K562 (cell line): ENCODE results near the gene HRC. TPM values are rescaled to one million over a fixed set of nuclear protein-coding genes. Genes with fewer than 3 reads are reported as not detected.

Source experiments
- ATAC-seq: fragments of 200-7000 bp; cut with Tn5 transposase; 3 replicates; pipeline ENCODE4 v1.9.1; 2020; ENCODE audit warnings: moderate library complexity
- BruUV-seq: library from RNA; stranded (reverse); fragments of 400-500 nt; replicated peaks from 2 replicates; lab custom pipeline; 2021; lab: Mats Ljungman, UMichigan
- CTCF ChIA-PET: fragments of 300-600 bp; formaldehyde crosslinking; extraction: SDS; loops from one replicate; lab custom pipeline; 2021; ENCODE audit warnings: low intra/inter-chr PET ratio; lab: Yijun Ruan, JAX
- POLR2A ChIA-PET: fragments of 300-600, 350-650 bp; sonication (Branson Sonifier 250); formaldehyde crosslinking; extraction: SDS; loops from one replicate; lab custom pipeline; 2021; ENCODE audit warnings: antibody characterized with exemption, inconsistent platforms; lab: Yijun Ruan, JAX
- DNase-seq, 4 experiments: peaks; one replicate each; pipeline versions ENCODE4 v3.0.0 to v3.0.0-alpha.2; 2011 to 2018; ENCODE audit warnings: low spot score in 3 of 4, mixed read lengths in 3 of 4; ENCODE audit errors: extremely low read depth in 1 of 4
- FAIRE-seq: peaks from 2 replicates; lab custom pipeline; 2011; peaks lifted over from hg19 to GRCh38; lab: Jason Lieb, UNC
- H2AFZ ChIP-seq: 2 replicates; pipeline ENCODE4 v1.6.0; 2011; ENCODE audit warnings: low read depth, low read length, control low read depth, inconsistent platforms
- H3K27ac ChIP-seq: fragments of 200-600 bp; 3 replicates; pipeline ENCODE4 v1.8.0; 2011; ENCODE audit warnings: low read depth, mild to moderate bottlenecking, control low read depth, inconsistent platforms, low read length, moderate library complexity, mixed read lengths; ENCODE audit errors: extremely low read depth
- H3K27me3 ChIP-seq, 2 experiments: fragments of 300-600 bp in 1 of 2; 2 replicates in 1 of 2; 3 replicates in 1 of 2; pipeline versions ENCODE4 v1.6.0 to v1.8.0; 2011; ENCODE audit warnings: inconsistent platforms in 2 of 2, low read length in 2 of 2, mild to moderate bottlenecking in 1 of 2, mixed read lengths in 1 of 2, moderate library complexity in 1 of 2; ENCODE audit not compliant: control insufficient read depth in 2 of 2, insufficient read depth in 2 of 2
- H3K36me3 ChIP-seq: fragments of 300-600 bp; 3 replicates; pipeline ENCODE4 v1.8.0; 2011; ENCODE audit warnings: mild to moderate bottlenecking, low read length, inconsistent platforms; ENCODE audit not compliant: control insufficient read depth, insufficient read depth
- H3K4me1 ChIP-seq, 2 experiments: fragments of 200-600 bp in 1 of 2; replicated peaks in 1 of 2; 2 replicates in 1 of 2; 3 replicates in 1 of 2; pipeline versions ENCODE4 v1.5.1 to v1.8.0; 2011; ENCODE audit warnings: inconsistent platforms in 2 of 2, low read length in 2 of 2, mild to moderate bottlenecking in 1 of 2, mixed read lengths in 1 of 2, moderate library complexity in 1 of 2; ENCODE audit not compliant: control insufficient read depth in 2 of 2, insufficient read depth in 2 of 2
- H3K4me2 ChIP-seq: 2 replicates; pipeline ENCODE4 v1.6.1; 2011; ENCODE audit warnings: low read length, control low read depth, inconsistent platforms, mixed read lengths; ENCODE audit not compliant: insufficient read depth
- H3K4me3 ChIP-seq: fragments of 200-600 bp; sonication (generic), shearing (Covaris generic); 2 replicates; pipeline ENCODE4 v1.5.1; 2016; ENCODE audit warnings: control low read depth, inconsistent platforms
- H3K79me2 ChIP-seq: fragments of 200-600 bp; 3 replicates; pipeline ENCODE4 v1.8.0; 2011; ENCODE audit warnings: low read length, inconsistent platforms; ENCODE audit not compliant: control insufficient read depth, insufficient read depth
- H3K9ac ChIP-seq, 2 experiments: 2 replicates each; pipeline versions ENCODE4 v1.6.0 to v1.6.1; 2011; ENCODE audit warnings: low read depth in 2 of 2, low read length in 2 of 2, control low read depth in 1 of 2, inconsistent platforms in 1 of 2, mild to moderate bottlenecking in 1 of 2, mixed read lengths in 1 of 2; ENCODE audit not compliant: insufficient read depth in 1 of 2
- H3K9me1 ChIP-seq: one replicate; pipeline ENCODE4 v1.6.0; 2011; ENCODE audit warnings: inconsistent platforms, mild to moderate bottlenecking, low read length, moderate library complexity; ENCODE audit not compliant: control insufficient read depth, insufficient read depth
- H3K9me3 ChIP-seq: replicated peaks from 2 replicates; pipeline ENCODE4 v1.5.1; 2011; ENCODE audit warnings: low read depth, low read length, inconsistent platforms; ENCODE audit not compliant: control insufficient read depth, insufficient read depth
- H4K20me1 ChIP-seq: replicated peaks from 2 replicates; pipeline ENCODE4 v1.6.1; 2011; ENCODE audit warnings: low read length, inconsistent platforms, mixed read lengths; ENCODE audit not compliant: control insufficient read depth, insufficient read depth
- LEF1 ChIP-seq: fragments of 450-650 bp; IDR thresholded peaks from 2 replicates; pipeline ENCODE4 v1.6.1; 2016; ENCODE audit warnings: mild to moderate bottlenecking
- NONO ChIP-seq, 2 experiments: fragments of 200-400 bp in 1 of 2; fragments of 450-650 bp in 1 of 2; formaldehyde crosslinking in 1 of 2; IDR thresholded peaks; 2 replicates each; pipeline ENCODE4 v1.6.1; 2017; ENCODE audit warnings: low read depth in 2 of 2, mild to moderate bottlenecking in 2 of 2, moderate library complexity in 2 of 2, low read length in 1 of 2
- NRF1 ChIP-seq, 2 experiments: fragments of 450-650 bp; IDR thresholded peaks in 1 of 2; conservative IDR thresholded peaks in 1 of 2; 2 replicates each; pipeline ENCODE4 v1.6.1; 2014; ENCODE audit warnings: mild to moderate bottlenecking in 2 of 2
- RBM15 ChIP-seq: fragments of 200-400 bp; formaldehyde crosslinking; IDR thresholded peaks from 2 replicates; pipeline ENCODE4 v1.6.1; 2018; ENCODE audit warnings: mild to moderate bottlenecking, low read length, moderate library complexity; ENCODE audit not compliant: insufficient read depth
- SP2 ChIP-seq: IDR thresholded peaks from 2 replicates; pipeline ENCODE4 v1.6.1; 2011; ENCODE audit warnings: mild to moderate bottlenecking, low read depth, low read length, moderate library complexity; ENCODE audit not compliant: poor library complexity, severe bottlenecking; ENCODE audit errors: extremely low read depth
- SRSF1 ChIP-seq: fragments of 200-400 bp; formaldehyde crosslinking; IDR thresholded peaks from 2 replicates; pipeline ENCODE4 v1.6.1; 2017; ENCODE audit warnings: mild to moderate bottlenecking, low read depth, low read length, moderate library complexity
- SUPT5H ChIP-seq: fragments of 450-650 bp; IDR thresholded peaks from 2 replicates; pipeline ENCODE4 v1.6.1; 2016
- TCF7 ChIP-seq: sonication (generic); IDR thresholded peaks from 2 replicates; pipeline ENCODE4 v1.6.1; 2016; ENCODE audit warnings: antibody characterized with exemption, borderline replicate concordance
- ZNF584 ChIP-seq: fragments of 200-800 bp; sonication (Bioruptor generic); IDR thresholded peaks from 2 replicates; pipeline ENCODE4 v1.6.1; 2016; ENCODE audit warnings: low read depth, mild to moderate bottlenecking, missing genetic modification characterization, missing compliant biosample characterization
- ZNF77 ChIP-seq: fragments of 250-450 bp; sonication (Bioruptor Pico); IDR thresholded peaks from 2 replicates; pipeline ENCODE4 v1.5.0; 2020
- ZNF785 ChIP-seq: fragments of 250-450 bp; sonication (Bioruptor Pico); IDR thresholded peaks from 2 replicates; pipeline ENCODE4 v1.4.0; 2020; ENCODE audit warnings: mild to moderate bottlenecking
- WGBS: fragments of 100-300 bp; shearing (Covaris generic); methylation state at CpG from one replicate; pipeline ENCODE4 v1.1.6; 2016; ENCODE audit warnings: low coverage, mixed read lengths; ENCODE audit not compliant: insufficient coverage; ENCODE audit errors: missing lambda C conversion rate; 5-methylcytosine and 5-hydroxymethylcytosine counted together
- in situ Hi-C: fragments of 300-500 bp; cut with MboI; formaldehyde crosslinking; loops from 4 replicates; pipeline ENCODE4 v1.15.0; 2018; ENCODE audit warnings: inconsistent platforms, mixed read lengths
- intact Hi-C: fragments of 100-400 bp; cut with micrococcal nuclease; formaldehyde crosslinking; loops from 2 replicates; pipeline ENCODE4 v1.14.2; 2022
- polyA plus RNA-seq, 8 experiments: library from polyadenylated mRNA; depleted of rRNA in 4 of 8; stranded (reverse) in 5 of 8; unstranded in 3 of 8; fragments of >200 nt; fragmentation: Nextera tagmentation in 2 of 8; fragmentation: Illumina TruSeq in 1 of 8; extraction: Ambion mirVana in 2 of 8; extraction: Trizol in 1 of 8; gene quantifications; 2 replicates each; pipeline versions ENCODE4 v1.2.1 to v1.2.3, GENCODE V29; 2011 to 2014; ENCODE audit warnings: inconsistent platforms in 1 of 8, missing spikeins in 1 of 8
- total RNA-seq, 7 experiments: library from RNA; depleted of rRNA in 6 of 7; stranded (reverse); fragments of >200 nt in 6 of 7; fragmentation: Illumina TruSeq in 2 of 7; extraction: Trizol in 2 of 7; gene quantifications; 2 replicates each; pipeline versions ENCODE4 v1.2.1 to v1.2.3, GENCODE V29; 2011 to 2021; ENCODE audit warnings: low replicate concordance in 1 of 7
- TF ChIP-seq, protein P1 (sequence below): sonication (generic); formaldehyde crosslinking; IDR thresholded peaks from 2 replicates; pipeline ENCODE4 v1.8.1; 2023; ENCODE audit warnings: mild to moderate bottlenecking, missing genetic modification reagents, moderate library complexity
- TF ChIP-seq, protein P2 (sequence below): sonication (generic); formaldehyde crosslinking; IDR thresholded peaks from 2 replicates; pipeline ENCODE4 v1.8.1; 2023; ENCODE audit warnings: missing genetic modification reagents, mild to moderate bottlenecking, borderline replicate concordance
- TF ChIP-seq, protein P3 (sequence below): fragments of 450-650 bp; IDR thresholded peaks from one replicate; pipeline ENCODE4 v1.6.1; 2018; ENCODE audit warnings: mild to moderate bottlenecking, moderate library complexity; ENCODE audit not compliant: partially characterized antibody

Gene HRC
- total and polyA plus RNA-seq, 9 of the 15 experiments (the other 6 are each of a cell fraction or from before 2014, with no cell fraction given) = 0.66 to 18.7 (median 13.1) TPM

DNA sequence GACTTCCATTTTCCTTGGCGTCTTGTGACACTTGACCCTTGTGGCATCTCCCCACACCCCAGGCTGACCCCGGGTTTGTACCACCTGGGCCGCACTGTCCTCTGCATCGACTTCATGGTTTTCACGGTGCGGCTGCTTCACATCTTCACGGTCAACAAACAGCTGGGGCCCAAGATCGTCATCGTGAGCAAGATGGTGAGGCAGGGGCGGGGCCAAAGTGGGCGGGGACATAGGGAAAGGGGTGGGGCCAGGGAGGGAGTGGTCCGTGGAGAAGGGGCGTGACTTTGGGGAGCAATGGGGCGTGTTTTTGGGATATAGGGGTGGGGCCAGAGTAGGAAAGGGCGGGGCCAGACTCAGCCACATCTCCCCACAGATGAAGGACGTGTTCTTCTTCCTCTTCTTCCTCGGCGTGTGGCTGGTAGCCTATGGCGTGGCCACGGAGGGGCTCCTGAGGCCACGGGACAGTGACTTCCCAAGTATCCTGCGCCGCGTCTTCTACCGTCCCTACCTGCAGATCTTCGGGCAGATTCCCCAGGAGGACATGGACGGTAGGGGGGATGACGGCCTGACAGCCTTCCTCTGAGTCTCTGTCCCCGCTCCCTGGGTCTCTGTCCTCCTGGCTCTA is 45.2 kb upstream of the HRC start:
- ChIA-PET CTCF (interaction anchor here (0.6 kb wide), 1 partner anchor 9 kb away, joined by 3 read pairs; no protein-coding TSS in a partner anchor), POLR2A (interaction anchor here (0.7 to 3.0 kb wide), 6 partner anchors 25 to 198 kb away, joined by 3 to 22 read pairs (median 4); no protein-coding TSS in a partner anchor)
- intact Hi-C loops = no loop called here
- ATAC-seq (peak; percentile 97), DNase-seq (peak; percentile 84 to 97 (median 96)), FAIRE-seq (peak; percentile 95)
- Histone ChIP-seq H2AFZ (peak overlapping the region; percentile 54), H3K4me3 (peak overlapping the region; percentile 31), H3K9me3 (no peaks in the 10 kb centered on the region), H3K36me3 (peaks cover 36% of the 10 kb centered on the region; the same call in 2 of the 3 replicates), H3K27ac (peak overlapping the region; percentile 72; the same call in 1 of the 3 replicates), H3K9me1 (no peaks in the 10 kb centered on the region), H3K79me2 (no peaks in the 10 kb centered on the region), H3K9ac (peak overlapping the region in 1 of 2 experiments; percentile 65; a peak in 1 of 4 replicates), H4K20me1 (no peaks in the 10 kb centered on the region), H3K4me2 (peak overlapping the region; percentile 78), H3K4me1 (peaks cover 0 to 14% of the 10 kb centered on the region in 2 experiments; a peak in 3 of 5 replicates), H3K27me3 (no peaks in the 10 kb centered on the region)
- in situ Hi-C loops = no loop called here
- no TSS peak for BruUV-seq
- WGBS = 45% methylated on average over 18 of the region's 29 CpGs
- TF ChIP-seq, protein P1, sequence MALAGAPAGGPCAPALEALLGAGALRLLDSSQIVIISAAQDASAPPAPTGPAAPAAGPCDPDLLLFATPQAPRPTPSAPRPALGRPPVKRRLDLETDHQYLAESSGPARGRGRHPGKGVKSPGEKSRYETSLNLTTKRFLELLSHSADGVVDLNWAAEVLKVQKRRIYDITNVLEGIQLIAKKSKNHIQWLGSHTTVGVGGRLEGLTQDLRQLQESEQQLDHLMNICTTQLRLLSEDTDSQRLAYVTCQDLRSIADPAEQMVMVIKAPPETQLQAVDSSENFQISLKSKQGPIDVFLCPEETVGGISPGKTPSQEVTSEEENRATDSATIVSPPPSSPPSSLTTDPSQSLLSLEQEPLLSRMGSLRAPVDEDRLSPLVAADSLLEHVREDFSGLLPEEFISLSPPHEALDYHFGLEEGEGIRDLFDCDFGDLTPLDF (CRISPR knock-in tag) = no peak
- TF ChIP-seq SUPT5H (0 out of 2 replicates have a peak, but pooled peaks have one; percentile 31), NONO (IDR thresholded peaks at IDR 0.05; ENCODE audit: low read depth in 2 of 2, low read length in 1 of 2) (no peak), ZNF584 (CRISPR knock-in tag) (no peak), SRSF1 (no peak), ZNF77 (CRISPR knock-in tag) (no peak), SP2 (no peak), NRF1 (conservative IDR thresholded peaks at IDR 0.05 in 1 of 2, IDR thresholded peaks at IDR 0.05 in 1 of 2) (no peak), ZNF785 (CRISPR knock-in tag) (no peak), LEF1 (no peak), TCF7 (no peak), RBM15 (no peak)
- TF ChIP-seq, protein P2, sequence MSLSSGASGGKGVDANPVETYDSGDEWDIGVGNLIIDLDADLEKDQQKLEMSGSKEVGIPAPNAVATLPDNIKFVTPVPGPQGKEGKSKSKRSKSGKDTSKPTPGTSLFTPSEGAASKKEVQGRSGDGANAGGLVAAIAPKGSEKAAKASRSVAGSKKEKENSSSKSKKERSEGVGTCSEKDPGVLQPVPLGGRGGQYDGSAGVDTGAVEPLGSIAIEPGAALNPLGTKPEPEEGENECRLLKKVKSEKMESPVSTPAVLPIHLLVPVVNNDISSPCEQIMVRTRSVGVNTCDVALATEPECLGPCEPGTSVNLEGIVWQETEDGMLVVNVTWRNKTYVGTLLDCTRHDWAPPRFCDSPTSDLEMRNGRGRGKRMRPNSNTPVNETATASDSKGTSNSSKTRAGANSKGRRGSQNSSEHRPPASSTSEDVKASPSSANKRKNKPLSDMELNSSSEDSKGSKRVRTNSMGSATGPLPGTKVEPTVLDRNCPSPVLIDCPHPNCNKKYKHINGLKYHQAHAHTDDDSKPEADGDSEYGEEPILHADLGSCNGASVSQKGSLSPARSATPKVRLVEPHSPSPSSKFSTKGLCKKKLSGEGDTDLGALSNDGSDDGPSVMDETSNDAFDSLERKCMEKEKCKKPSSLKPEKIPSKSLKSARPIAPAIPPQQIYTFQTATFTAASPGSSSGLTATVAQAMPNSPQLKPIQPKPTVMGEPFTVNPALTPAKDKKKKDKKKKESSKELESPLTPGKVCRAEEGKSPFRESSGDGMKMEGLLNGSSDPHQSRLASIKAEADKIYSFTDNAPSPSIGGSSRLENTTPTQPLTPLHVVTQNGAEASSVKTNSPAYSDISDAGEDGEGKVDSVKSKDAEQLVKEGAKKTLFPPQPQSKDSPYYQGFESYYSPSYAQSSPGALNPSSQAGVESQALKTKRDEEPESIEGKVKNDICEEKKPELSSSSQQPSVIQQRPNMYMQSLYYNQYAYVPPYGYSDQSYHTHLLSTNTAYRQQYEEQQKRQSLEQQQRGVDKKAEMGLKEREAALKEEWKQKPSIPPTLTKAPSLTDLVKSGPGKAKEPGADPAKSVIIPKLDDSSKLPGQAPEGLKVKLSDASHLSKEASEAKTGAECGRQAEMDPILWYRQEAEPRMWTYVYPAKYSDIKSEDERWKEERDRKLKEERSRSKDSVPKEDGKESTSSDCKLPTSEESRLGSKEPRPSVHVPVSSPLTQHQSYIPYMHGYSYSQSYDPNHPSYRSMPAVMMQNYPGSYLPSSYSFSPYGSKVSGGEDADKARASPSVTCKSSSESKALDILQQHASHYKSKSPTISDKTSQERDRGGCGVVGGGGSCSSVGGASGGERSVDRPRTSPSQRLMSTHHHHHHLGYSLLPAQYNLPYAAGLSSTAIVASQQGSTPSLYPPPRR (CRISPR knock-in tag) = no peak
- TF ChIP-seq, protein P3, sequence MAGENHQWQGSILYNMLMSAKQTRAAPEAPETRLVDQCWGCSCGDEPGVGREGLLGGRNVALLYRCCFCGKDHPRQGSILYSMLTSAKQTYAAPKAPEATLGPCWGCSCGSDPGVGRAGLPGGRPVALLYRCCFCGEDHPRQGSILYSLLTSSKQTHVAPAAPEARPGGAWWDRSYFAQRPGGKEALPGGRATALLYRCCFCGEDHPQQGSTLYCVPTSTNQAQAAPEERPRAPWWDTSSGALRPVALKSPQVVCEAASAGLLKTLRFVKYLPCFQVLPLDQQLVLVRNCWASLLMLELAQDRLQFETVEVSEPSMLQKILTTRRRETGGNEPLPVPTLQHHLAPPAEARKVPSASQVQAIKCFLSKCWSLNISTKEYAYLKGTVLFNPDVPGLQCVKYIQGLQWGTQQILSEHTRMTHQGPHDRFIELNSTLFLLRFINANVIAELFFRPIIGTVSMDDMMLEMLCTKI = no peak
